ENCODE results near the gene GPR31.
"Not testable (repeated sequence)": the region's sequence is repeated elsewhere in the genome, so short reads cannot be mapped to it uniquely, and the experiment has no call there.

- not testable (repeated sequence) for TF ChIP-seq CTCF (conservative IDR thresholded peaks at IDR 0.05; ENCODE audit: low read depth, low read length); POLR2A (IDR thresholded peaks at IDR 0.05; ENCODE audit: low read depth, low read length); CHD1 (IDR thresholded peaks at IDR 0.05; ENCODE audit: low read depth, low read length); RAD21 (IDR thresholded peaks at IDR 0.05; ENCODE audit: low read length)
These were observed 21.3 kb upstream of the GPR31 start for GRCh38 chr6:167178896-167179655.
